T-helper 2 cell treated with Interferon-gamma antibody and Interleukin-4, amounts not matched to agents 5 μg/mL and 100 μg/mL, for 36 hours (primary cell): ENCODE data around the gene DOCK10.

ENCODE experiments used
- DNase-seq: peaks from one replicate; pipeline ENCODE4 v3.0.0; 2021; ENCODE audit warnings: low spot score
- H3K27ac Mint-ChIP-seq: one replicate; pipeline ENCODE4 v1.8.0; 2021; ENCODE audit warnings: mild to moderate bottlenecking, mixed read lengths
- H3K27me3 Mint-ChIP-seq: one replicate; pipeline ENCODE4 v1.8.0; 2021; ENCODE audit warnings: low read depth, mixed read lengths
- H3K36me3 Mint-ChIP-seq: one replicate; pipeline ENCODE4 v1.8.0; 2021; ENCODE audit warnings: low read depth, mixed read lengths
- H3K4me1 Mint-ChIP-seq: one replicate; pipeline ENCODE4 v1.8.0; 2021; ENCODE audit warnings: low read depth, mixed read lengths
- H3K4me3 Mint-ChIP-seq: one replicate; pipeline ENCODE4 v1.8.0; 2022; ENCODE audit warnings: mild to moderate bottlenecking, moderate library complexity, mixed read lengths
- H3K9me3 Mint-ChIP-seq: one replicate; pipeline ENCODE4 v1.8.0; 2021; ENCODE audit warnings: mixed read lengths

Gene DOCK10

DNA sequence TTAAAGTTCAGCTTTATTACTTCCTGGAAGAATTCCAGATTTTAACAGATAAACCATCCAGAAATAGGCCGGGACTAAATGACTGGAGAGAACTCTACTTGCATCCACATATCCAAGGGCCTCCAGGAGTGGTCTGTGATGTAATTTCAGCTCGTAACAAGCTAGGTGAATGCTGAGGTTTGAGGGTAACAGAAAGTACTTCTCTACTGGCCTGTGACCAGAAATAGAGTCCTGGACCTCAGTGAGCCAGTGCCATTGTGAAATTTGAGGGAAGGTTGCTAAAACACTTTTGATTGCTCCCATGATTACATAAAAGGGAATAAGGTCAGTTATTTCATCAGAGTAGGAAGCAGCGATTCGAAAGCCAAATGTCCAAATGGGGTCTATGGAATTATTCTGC lies 158.1 kb downstream of the DOCK10 start:
- no peak for DNase-seq
- H3K27me3 Mint-ChIP-seq: no peaks in the 10 kb centered on the region
- no peak overlapping the region for H3K27ac Mint-ChIP-seq
- peaks cover 33% of the 10 kb centered on the region for H3K4me1 Mint-ChIP-seq
- no peaks in the 10 kb centered on the region for H3K9me3 Mint-ChIP-seq
- no peak overlapping the region for H3K4me3 Mint-ChIP-seq
- peaks cover 78% of the 10 kb centered on the region for H3K36me3 Mint-ChIP-seq

DNA sequence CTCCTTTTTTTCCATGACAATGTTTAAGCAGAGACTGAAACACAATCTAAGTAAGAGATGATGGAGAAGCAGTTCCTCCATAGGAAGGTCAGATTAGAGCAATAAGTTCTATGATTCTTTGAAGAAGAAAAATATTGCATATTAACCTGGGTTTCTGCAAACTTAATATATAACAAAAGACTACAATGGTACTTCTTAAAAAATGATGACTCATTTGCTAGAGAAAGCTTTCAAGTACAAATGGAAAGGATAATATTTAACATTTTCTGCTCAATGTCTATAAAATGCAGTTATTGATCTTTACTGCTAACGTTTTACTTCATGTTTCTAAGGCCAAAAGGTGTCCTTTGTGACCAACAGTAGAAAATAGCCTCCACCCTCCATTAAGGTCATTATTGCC lies 158.6 kb downstream of the DOCK10 start:
- no peak for DNase-seq
- Mint-ChIP-seq H3K27me3 (no peaks in the 10 kb centered on the region), H3K27ac (no peak overlapping the region), H3K9me3 (no peaks in the 10 kb centered on the region), H3K4me1 (peaks cover 32% of the 10 kb centered on the region), H3K4me3 (no peak overlapping the region), H3K36me3 (peaks cover 79% of the 10 kb centered on the region)

DNA sequence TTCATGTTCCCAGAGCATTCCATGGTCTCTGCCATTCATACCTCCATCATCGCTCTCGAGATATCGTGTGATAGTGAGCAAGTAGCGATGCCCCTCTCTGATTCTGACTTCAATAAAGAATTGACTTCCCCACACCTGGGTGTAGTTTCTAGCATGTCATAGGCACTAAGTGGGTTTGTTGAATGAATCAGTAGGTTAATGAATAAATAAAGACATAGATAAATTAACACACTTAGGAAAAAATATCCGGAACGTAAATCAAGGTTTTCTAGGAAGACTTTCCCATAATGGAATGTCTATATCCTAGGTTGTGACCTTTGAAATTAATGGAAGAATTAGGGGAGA lies 159.1 kb downstream of the DOCK10 start:
- no peak overlapping the region for H3K4me3 Mint-ChIP-seq
- H3K36me3 Mint-ChIP-seq: peaks cover 79% of the 10 kb centered on the region
- peaks cover 28% of the 10 kb centered on the region for H3K4me1 Mint-ChIP-seq
- no peaks in the 10 kb centered on the region for H3K27me3 Mint-ChIP-seq
- DNase-seq: no peak
- H3K9me3 Mint-ChIP-seq: no peaks in the 10 kb centered on the region
- no peak overlapping the region for H3K27ac Mint-ChIP-seq

DNA sequence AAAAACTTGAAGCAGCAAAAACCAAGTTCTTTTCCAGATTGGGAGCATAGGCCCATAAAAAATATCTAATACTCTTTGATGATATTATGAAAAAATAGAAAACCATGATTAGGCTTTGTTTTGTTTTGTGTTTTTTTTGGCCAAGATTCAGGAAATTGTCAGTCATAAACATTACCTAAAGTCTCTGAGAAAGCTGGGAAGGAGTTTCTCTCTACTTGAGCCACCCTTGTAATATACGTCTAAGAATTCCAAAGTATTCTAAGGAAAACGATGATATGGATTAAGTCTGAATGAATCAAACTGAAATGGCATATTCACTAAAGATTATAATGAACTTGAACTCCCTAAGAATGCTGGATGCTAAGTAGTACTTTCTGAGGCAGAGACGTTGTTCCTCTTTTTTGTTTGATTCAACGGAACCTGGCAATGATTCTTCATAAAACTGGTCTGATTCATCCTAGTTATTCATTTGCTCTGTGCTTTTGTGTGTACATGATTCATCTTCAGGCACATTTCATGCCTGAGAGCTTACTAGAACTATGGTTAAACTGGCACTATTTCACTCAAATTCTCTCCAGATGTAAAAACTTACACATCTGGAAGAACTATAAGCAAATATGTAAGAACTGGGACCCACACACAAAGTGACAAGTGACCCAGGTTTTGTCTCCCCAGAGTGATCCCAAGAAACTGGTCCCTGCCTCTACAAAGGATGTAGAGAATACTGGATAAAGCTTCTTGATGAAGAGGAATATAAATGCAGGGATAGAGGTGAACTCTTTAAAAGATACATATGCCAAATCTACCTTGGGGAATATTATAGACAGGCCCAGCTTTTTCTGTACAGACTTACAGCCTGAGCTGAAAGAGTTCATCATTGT lies 159.7 kb downstream of the DOCK10 start:
- peaks cover 80% of the 10 kb centered on the region for H3K36me3 Mint-ChIP-seq

DNA sequence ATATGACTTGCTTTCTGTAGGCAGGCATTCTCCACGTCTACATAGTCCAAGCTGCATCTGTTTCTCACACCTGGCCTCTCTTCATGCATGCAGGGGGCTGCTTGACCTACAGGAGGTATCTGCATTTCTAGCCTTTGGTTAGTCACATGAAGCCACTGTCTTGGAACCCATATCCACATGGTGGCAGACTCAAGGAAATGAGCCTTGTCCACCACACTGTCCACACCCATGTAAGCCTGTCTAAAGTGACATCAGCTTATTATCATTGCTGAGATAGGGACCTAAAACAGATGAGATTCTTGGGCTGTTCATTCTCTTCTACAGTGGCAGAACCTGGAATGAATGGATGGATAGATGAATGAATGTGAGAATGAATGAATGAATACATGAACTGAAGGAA lies 160.4 kb downstream of the DOCK10 start:
- Mint-ChIP-seq H3K27me3 (no peaks in the 10 kb centered on the region), H3K4me3 (peak overlapping the region; percentile 13), H3K4me1 (peaks cover 26% of the 10 kb centered on the region), H3K36me3 (peaks cover 87% of the 10 kb centered on the region), H3K27ac (peak overlapping the region; percentile 21), H3K9me3 (no peaks in the 10 kb centered on the region)
- no peak for DNase-seq

More for the DNA sequence above, 159.7 kb downstream of the DOCK10 start:
- no peaks in the 10 kb centered on the region for H3K27me3 Mint-ChIP-seq
- no peak overlapping the region for H3K27ac Mint-ChIP-seq
- DNase-seq: no peak
- peaks cover 23% of the 10 kb centered on the region for H3K4me1 Mint-ChIP-seq
- no peaks in the 10 kb centered on the region for H3K9me3 Mint-ChIP-seq
- H3K4me3 Mint-ChIP-seq: no peak overlapping the region

DNA sequence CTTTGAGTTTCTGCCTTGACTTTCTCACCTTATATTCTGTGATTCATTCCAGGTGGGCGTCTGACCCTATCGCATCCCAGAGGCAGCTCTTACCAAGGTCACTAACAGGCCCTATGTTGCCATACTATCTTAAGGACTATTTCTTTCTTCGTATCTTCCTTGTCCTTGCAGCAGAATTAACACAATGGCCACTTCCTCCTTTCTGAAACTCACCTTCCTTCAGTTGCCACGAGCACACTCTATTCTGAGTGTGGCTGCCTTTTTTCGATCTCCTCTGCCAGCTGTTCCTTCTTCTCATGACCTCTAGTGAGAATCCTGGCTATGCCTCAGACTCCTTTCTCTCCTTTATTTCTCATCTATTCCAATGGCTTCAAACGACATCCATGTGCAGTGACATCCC lies 165.7 kb downstream of the DOCK10 start:
- peak overlapping the region; percentile 39 for H3K27ac Mint-ChIP-seq
- no peaks in the 10 kb centered on the region for H3K27me3 Mint-ChIP-seq
- no peak for DNase-seq
- peaks cover 13% of the 10 kb centered on the region for H3K4me1 Mint-ChIP-seq
- peaks cover 3% of the 10 kb centered on the region for H3K9me3 Mint-ChIP-seq
- H3K4me3 Mint-ChIP-seq: no peak overlapping the region
- H3K36me3 Mint-ChIP-seq: peaks cover 88% of the 10 kb centered on the region

DNA sequence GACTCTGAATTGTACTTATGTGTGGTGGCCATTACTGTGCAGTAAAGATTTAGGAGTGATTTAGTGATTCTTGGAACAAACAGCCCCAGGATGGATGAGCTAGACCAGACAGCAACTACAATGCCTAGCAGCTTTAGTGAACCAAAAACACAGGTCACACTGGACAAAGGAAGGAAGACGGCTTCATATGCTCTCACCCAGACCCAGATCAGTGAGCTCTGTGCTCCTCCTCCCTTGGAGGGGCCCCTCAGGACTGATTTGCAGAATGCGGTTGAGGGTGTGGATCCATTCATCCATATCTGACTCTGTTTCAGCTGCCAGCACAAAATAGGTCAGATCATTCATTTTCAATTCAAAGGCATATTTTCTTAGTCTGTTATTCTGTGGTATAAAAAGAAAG lies 166.4 kb downstream of the DOCK10 start:
- peaks cover 89% of the 10 kb centered on the region for H3K36me3 Mint-ChIP-seq
- DNase-seq: no peak
- peaks cover 8% of the 10 kb centered on the region for H3K9me3 Mint-ChIP-seq
- H3K4me1 Mint-ChIP-seq: peaks cover 8% of the 10 kb centered on the region
- no peak overlapping the region for H3K4me3 Mint-ChIP-seq
- no peaks in the 10 kb centered on the region for H3K27me3 Mint-ChIP-seq
- no peak overlapping the region for H3K27ac Mint-ChIP-seq

DNA sequence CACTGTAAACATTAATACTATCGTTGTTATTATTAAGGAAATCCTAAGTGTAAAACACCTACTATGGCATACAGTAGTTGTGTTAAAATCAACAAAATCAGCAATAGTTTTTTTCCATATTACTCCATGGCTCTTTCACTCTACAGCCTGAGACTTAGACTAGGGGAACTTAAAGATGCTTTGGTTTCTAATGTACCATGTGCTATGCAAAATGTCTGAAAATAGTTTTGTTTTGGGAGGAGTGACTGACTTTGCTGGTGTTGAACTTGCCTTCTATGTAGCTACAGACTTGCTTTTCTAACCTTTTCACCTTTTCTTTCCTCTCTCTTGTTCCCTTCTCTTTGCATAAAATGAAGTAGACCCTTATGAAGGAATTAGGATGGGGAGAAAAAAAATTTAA lies 167.1 kb downstream of the DOCK10 start:
- peaks cover 90% of the 10 kb centered on the region for H3K36me3 Mint-ChIP-seq
- H3K9me3 Mint-ChIP-seq: peaks cover 8% of the 10 kb centered on the region
- no peak for DNase-seq
- H3K4me1 Mint-ChIP-seq: peaks cover 4% of the 10 kb centered on the region
- H3K27ac Mint-ChIP-seq: peak overlapping the region; percentile 3
- no peak overlapping the region for H3K4me3 Mint-ChIP-seq
- H3K27me3 Mint-ChIP-seq: no peaks in the 10 kb centered on the region

DNA sequence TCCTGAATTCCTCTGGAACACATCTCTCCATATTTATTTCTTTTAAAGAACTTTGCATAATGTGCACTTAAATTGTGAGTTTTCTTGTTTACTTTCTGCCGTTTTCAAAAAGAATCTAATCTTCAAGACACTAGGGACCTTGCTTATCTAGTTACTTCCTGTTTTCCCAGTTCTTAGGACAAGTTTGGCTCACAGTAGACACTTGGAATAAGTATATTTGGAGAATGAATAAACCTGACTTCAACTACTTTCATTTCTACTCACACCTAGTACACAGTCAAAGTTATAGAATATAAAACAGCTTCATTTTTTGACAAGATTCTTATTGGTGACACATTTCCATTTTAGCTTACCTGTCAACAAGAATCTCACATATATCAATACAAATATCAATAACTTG lies 170.5 kb downstream of the DOCK10 start:
- H3K36me3 Mint-ChIP-seq: peaks cover 87% of the 10 kb centered on the region
- peaks cover 8% of the 10 kb centered on the region for H3K9me3 Mint-ChIP-seq
- H3K4me3 Mint-ChIP-seq: no peak overlapping the region
- DNase-seq: no peak
- H3K27me3 Mint-ChIP-seq: no peaks in the 10 kb centered on the region
- no peak overlapping the region for H3K27ac Mint-ChIP-seq
- peaks cover 1% of the 10 kb centered on the region for H3K4me1 Mint-ChIP-seq

DNA sequence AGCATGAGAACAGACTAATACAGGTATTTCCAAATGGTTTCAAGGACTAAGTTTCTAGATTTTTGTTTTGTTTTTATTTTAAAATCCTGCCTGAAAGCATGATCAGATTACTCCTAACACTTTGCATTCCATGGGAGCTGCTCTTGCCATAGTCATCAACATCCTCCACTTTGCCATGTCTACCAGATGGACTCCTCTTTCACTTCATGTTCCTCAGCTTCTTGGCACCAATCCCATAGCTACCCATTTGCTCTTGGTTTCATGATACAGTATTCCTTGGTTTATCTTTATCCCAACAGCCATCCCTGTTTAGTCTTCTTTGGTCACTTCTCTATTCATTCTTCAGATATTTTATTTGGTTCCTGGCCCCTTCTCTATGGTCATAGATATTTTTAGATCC lies 171.9 kb downstream of the DOCK10 start:
- Mint-ChIP-seq H3K4me1 (no peaks in the 10 kb centered on the region), H3K36me3 (peaks cover 87% of the 10 kb centered on the region), H3K27me3 (no peaks in the 10 kb centered on the region), H3K9me3 (peaks cover 8% of the 10 kb centered on the region), H3K4me3 (no peak overlapping the region), H3K27ac (no peak overlapping the region)
- DNase-seq: no peak

DNA sequence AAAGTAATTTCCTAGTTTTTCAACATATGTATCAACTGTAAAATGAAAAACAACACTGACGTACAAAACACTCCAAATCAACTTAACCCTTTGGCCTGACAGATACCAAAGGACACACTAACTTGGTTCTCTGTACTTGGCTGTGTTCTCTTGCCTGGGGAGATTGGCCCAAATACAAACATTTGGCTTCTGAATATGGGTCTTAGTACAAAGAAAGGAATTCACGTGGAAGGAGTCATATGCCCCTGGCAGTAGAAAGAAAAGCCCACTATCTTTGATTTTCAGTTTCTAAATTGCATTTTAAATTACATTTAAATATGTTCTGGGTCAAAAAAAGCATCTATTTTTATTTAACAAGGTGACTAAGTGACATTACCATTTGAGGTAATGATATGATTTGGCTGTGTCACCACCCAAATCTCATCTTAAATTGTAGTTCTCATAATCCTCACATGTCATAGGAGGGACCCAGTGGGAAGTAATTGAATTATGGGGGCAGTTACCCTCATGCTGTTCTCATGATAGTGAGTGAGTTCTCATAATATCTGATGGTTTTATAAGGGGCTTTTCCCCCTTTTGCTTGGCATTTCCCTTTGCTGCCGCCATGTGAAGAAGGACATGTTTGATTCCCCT lies 172.6 kb downstream of the DOCK10 start:
- Mint-ChIP-seq H3K9me3 (peaks cover 8% of the 10 kb centered on the region), H3K27me3 (no peaks in the 10 kb centered on the region), H3K4me3 (no peak overlapping the region), H3K36me3 (peaks cover 87% of the 10 kb centered on the region), H3K27ac (no peak overlapping the region), H3K4me1 (no peaks in the 10 kb centered on the region)
- DNase-seq: no peak

DNA sequence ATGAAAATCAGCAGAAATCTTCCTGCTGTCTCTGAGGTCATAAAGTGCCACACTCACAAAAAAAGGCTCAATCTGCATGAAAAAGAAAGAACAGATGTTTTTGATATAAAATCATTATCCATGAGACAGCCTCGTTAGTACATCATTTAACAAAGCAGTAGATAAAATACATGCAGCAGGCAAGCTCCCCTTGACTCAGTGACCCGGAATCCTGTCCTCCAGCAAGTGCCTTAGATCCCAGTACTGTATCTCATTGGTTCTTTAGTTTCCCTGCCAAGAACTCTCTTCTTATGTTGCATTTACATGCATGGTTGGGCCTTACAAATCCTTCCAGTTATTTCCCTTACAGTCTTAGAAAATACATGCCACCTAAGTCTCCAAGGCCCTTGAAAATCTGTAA lies 177.3 kb downstream of the DOCK10 start:
- no peak for DNase-seq
- H3K9me3 Mint-ChIP-seq: no peaks in the 10 kb centered on the region
- H3K27me3 Mint-ChIP-seq: no peaks in the 10 kb centered on the region
- H3K4me3 Mint-ChIP-seq: no peak overlapping the region
- H3K27ac Mint-ChIP-seq: no peak overlapping the region
- H3K36me3 Mint-ChIP-seq: peaks cover 66% of the 10 kb centered on the region
- no peaks in the 10 kb centered on the region for H3K4me1 Mint-ChIP-seq

DNA sequence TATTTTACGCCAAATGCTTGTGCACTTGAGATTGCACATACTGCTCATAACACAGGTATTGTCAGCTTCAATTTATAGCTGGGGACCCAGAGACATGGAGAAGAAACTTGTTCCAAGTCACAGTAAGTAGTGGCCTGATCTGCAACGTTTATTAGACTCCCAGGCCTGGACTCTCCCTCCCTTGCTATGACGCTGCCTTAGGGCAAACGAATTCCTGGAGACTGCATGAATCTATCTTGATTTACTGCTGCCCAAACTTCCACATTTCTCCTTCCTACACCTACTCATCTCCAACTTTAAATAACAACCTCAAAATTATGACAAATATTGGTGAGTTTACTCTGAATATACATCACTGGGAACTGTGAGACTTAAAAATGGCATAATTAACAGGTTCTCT lies 181.0 kb downstream of the DOCK10 start:
- peaks cover 61% of the 10 kb centered on the region for H3K36me3 Mint-ChIP-seq

DNA sequence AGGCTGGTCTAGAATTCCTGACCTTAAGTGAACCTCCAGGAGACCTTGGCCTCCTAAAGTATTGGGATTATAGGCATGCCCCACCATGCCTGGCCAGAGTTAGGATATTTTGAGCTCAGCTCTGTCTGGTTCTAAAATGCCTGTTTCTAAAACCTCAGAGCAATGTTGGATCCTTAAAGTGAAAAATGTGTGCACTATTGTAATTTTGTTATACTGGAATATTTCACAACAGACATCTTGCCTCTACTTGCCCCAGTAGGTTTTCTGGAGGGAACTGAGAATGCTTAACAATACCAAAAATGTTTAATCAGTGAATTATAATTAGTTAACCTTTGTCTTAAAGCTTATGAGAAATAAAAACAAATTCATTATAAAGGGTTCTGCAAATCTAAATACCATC lies 181.5 kb downstream of the DOCK10 start:
- Mint-ChIP-seq H3K27me3 (no peaks in the 10 kb centered on the region), H3K9me3 (no peaks in the 10 kb centered on the region), H3K27ac (no peak overlapping the region), H3K36me3 (peaks cover 56% of the 10 kb centered on the region), H3K4me3 (no peak overlapping the region), H3K4me1 (peaks cover 1% of the 10 kb centered on the region)
- DNase-seq: no peak

More for the DNA sequence above, 181.0 kb downstream of the DOCK10 start:
- H3K27me3 Mint-ChIP-seq: no peaks in the 10 kb centered on the region
- H3K9me3 Mint-ChIP-seq: no peaks in the 10 kb centered on the region
- no peak overlapping the region for H3K27ac Mint-ChIP-seq
- H3K4me3 Mint-ChIP-seq: no peak overlapping the region
- no peak for DNase-seq
- peaks cover 1% of the 10 kb centered on the region for H3K4me1 Mint-ChIP-seq
